Measurements from ENCODE around the gene COX18. TPM values are rescaled to one million over a fixed set of nuclear protein-coding genes. Genes with fewer than 3 reads are reported as not detected.

Gene COX18
- total RNA-seq, 4 donors from 2014 or later: 7.4 to 15.0 (median 12.7) TPM

DNA sequence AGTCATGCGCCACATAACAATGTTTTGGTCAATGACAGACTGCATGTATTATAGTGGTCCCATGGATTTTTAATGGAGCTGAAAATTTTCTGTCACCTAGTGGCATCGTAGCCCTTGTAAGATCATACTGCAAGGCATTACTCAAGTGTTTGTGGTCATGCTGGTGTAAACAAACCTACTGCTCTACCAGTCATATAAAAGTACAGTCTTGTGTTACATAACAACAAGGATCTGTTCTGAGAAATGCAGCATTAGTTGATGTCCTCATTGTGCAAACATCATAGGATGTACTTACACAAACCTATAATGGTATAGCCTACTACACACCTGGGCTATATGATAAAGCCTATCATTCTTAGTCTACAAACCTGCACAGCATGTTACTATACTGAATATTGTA, 34.6 kb downstream of the COX18 start:
- in situ Hi-C loops (cut with MboI; ENCODE audit: low sequenced_read_pairs in 4 of 4): no loop called here
- no peaks in the 10 kb centered on the region for H3K36me3 ChIP-seq

DNA sequence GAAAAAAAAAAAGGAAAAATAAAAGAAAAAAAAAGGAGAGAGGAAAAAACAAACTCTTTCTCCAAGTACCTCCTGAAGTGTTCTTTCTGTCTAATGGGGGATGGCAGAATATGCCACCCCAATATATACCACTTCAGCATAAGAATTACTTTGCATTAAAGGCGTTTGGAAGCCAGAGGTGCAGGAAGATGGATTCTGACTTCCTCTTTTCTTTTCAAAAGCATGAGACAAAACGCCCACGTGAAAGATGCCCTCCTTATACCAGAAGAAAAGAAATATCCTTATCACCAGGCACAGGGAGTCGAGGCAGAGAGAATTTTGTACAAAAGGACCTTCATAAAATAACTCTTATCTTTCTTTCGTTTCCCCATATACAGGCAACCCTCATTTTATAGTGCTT, 40.9 kb downstream of the COX18 start:
- intact Hi-C loops (cut with DNase I; ENCODE audit: low total_unique reads) (no loop called here), in situ Hi-C loops (cut with MboI; ENCODE audit: low sequenced_read_pairs in 4 of 4) (no loop called here)
- ATAC-seq: no peak
- DNase-seq: no peak
- Histone ChIP-seq H3K27me3 (no peaks in the 10 kb centered on the region), H3K4me3 (no peak overlapping the region), H3K27ac (no peak overlapping the region), H3K9me3 (no peaks in the 10 kb centered on the region), H3K4me1 (no peaks in the 10 kb centered on the region), H3K36me3 (no peaks in the 10 kb centered on the region)
- TF ChIP-seq, protein P1, sequence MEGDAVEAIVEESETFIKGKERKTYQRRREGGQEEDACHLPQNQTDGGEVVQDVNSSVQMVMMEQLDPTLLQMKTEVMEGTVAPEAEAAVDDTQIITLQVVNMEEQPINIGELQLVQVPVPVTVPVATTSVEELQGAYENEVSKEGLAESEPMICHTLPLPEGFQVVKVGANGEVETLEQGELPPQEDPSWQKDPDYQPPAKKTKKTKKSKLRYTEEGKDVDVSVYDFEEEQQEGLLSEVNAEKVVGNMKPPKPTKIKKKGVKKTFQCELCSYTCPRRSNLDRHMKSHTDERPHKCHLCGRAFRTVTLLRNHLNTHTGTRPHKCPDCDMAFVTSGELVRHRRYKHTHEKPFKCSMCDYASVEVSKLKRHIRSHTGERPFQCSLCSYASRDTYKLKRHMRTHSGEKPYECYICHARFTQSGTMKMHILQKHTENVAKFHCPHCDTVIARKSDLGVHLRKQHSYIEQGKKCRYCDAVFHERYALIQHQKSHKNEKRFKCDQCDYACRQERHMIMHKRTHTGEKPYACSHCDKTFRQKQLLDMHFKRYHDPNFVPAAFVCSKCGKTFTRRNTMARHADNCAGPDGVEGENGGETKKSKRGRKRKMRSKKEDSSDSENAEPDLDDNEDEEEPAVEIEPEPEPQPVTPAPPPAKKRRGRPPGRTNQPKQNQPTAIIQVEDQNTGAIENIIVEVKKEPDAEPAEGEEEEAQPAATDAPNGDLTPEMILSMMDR (IDR thresholded peaks at IDR 0.05 in 4 of 5, conservative IDR thresholded peaks at IDR 0.05 in 1 of 5): no peak
- no peak for TF ChIP-seq POLR2A (IDR thresholded peaks at IDR 0.05)

More for the DNA sequence above, 34.6 kb downstream of the COX18 start:
- ATAC-seq: no peak
- no peak overlapping the region for H3K4me3 ChIP-seq
- TF ChIP-seq, protein P1 (IDR thresholded peaks at IDR 0.05 in 4 of 5, conservative IDR thresholded peaks at IDR 0.05 in 1 of 5): no peak
- TF ChIP-seq POLR2A (IDR thresholded peaks at IDR 0.05): no peak
- no peaks in the 10 kb centered on the region for H3K27me3 ChIP-seq
- no peak for DNase-seq
- intact Hi-C loops (cut with DNase I; ENCODE audit: low total_unique reads): no loop called here
- H3K27ac ChIP-seq: no peak overlapping the region
- H3K9me3 ChIP-seq: peaks cover 0 to 5% (median 0%) of the 10 kb centered on the region in 3 donors
- H3K4me1 ChIP-seq: no peaks in the 10 kb centered on the region

DNA sequence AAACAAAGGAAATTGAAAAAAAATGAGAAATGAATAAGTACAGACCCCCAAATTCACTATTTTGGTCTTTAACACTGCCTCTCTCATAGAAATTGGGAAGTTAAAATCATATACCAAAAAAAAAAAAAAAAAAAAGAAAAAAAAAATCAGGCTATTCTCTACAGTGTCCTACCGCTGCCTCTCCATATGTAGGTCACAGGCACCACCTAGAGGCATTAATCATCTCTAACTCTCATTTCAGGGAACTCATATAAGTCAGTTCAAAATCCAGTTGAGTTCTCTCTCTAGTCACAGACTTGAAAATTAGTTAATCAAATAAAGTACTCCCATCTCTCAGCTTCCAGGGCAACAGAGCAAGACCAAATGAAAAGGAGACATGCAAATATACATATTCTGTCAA, 47.9 kb downstream of the COX18 start:
- TF ChIP-seq, protein P1 (IDR thresholded peaks at IDR 0.05 in 4 of 5, conservative IDR thresholded peaks at IDR 0.05 in 1 of 5): no peak
- TF ChIP-seq POLR2A (IDR thresholded peaks at IDR 0.05): no peak
- no peaks in the 10 kb centered on the region for H3K9me3 ChIP-seq
- ATAC-seq: no peak
- H3K27me3 ChIP-seq: no peaks in the 10 kb centered on the region
- intact Hi-C loops (cut with DNase I; ENCODE audit: low total_unique reads): no loop called here
- H3K4me1 ChIP-seq: no peaks in the 10 kb centered on the region
- H3K27ac ChIP-seq: no peak overlapping the region
- H3K36me3 ChIP-seq: no peaks in the 10 kb centered on the region
- DNase-seq: no peak
- in situ Hi-C loops (cut with MboI; ENCODE audit: low sequenced_read_pairs in 4 of 4): loop anchor here in 1 of 4 donors (25.0 kb wide), 3 partner anchors 309 to 709 kb away; no protein-coding TSS in a partner anchor
- H3K4me3 ChIP-seq: no peak overlapping the region

DNA sequence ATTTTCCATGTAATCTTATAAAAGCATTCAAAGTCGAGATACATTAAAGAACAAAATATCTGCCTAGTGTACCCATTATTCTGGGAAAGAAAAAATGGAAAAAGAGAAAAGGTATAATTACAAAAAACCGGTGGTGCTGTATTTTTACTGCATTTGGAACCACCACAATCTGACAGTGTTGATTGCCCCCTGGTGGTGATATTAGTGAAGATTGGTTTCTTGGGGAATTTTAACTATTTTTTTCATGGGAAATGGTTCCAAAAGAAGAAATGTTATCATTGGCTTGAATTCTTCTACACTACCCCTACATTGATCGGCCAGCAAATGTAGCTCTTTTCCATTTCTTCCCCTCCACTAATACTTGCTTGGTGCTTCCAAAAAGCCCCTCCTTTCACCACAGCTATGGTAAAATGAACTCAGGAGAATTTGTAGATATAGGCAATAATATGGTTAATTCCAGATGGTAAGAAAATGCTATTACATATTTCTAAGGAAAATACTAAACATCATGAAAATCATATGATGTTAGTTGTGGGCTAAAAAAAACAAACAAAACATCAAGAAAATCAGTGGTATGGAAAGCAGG, 50.0 kb downstream of the COX18 start:
- in situ Hi-C loops (cut with MboI; ENCODE audit: low sequenced_read_pairs in 4 of 4): loop anchor here in 1 of 4 donors (25.0 kb wide), 3 partner anchors 307 to 707 kb away; no protein-coding TSS in a partner anchor
- H3K27ac ChIP-seq: no peak overlapping the region

More for the DNA sequence above, 50.0 kb downstream of the COX18 start:
- intact Hi-C loops (cut with DNase I; ENCODE audit: low total_unique reads): loop anchor here (2.0 kb wide), 1 partner anchor 317 kb away; no protein-coding TSS in a partner anchor
- DNase-seq (no peak), ATAC-seq (no peak)
- H3K4me1 ChIP-seq: no peaks in the 10 kb centered on the region
- no peak for TF ChIP-seq POLR2A (IDR thresholded peaks at IDR 0.05)
- TF ChIP-seq, protein P1 (IDR thresholded peaks at IDR 0.05 in 4 of 5, conservative IDR thresholded peaks at IDR 0.05 in 1 of 5): peak in 4 of 5 experiments; percentile 23 to 59 (median 36)
- no peaks in the 10 kb centered on the region for H3K27me3 ChIP-seq
- H3K4me3 ChIP-seq: no peak overlapping the region
- H3K36me3 ChIP-seq: no peaks in the 10 kb centered on the region
- H3K9me3 ChIP-seq: no peaks in the 10 kb centered on the region

All from gastrocnemius medialis (tissue), 4 donors.